KMS-11 (cell line): ENCODE results near the gene PNLDC1.

Source experiments
- H2AFZ ChIP-seq: fragments of 200-600 bp; sonication (generic); 2 replicates; pipeline ENCODE4 v1.6.1; 2016; ENCODE audit warnings: antibody characterized with exemption, mixed run types, low read depth
- H3K27ac ChIP-seq: fragments of 200-600 bp; sonication (generic); 2 replicates; pipeline ENCODE4 v1.6.1; 2016; ENCODE audit warnings: mild to moderate bottlenecking, mixed run types
- H3K27me3 ChIP-seq: fragments of 200-600 bp; sonication (generic); 2 replicates; pipeline ENCODE4 v1.6.1; 2017; ENCODE audit warnings: mild to moderate bottlenecking, low read depth, mixed run types, moderate library complexity; ENCODE audit not compliant: insufficient read depth
- H3K36me3 ChIP-seq: fragments of 200-600 bp; sonication (generic); 2 replicates; pipeline ENCODE4 v1.6.1; 2017; ENCODE audit warnings: mild to moderate bottlenecking, mixed run types; ENCODE audit not compliant: insufficient read depth
- H3K4me1 ChIP-seq: fragments of 200-600 bp; sonication (generic); 2 replicates; pipeline ENCODE4 v1.6.1; 2016; ENCODE audit warnings: mild to moderate bottlenecking, low read depth, mixed run types; ENCODE audit not compliant: poor library complexity, severe bottlenecking
- H3K4me2 ChIP-seq: fragments of 200-600 bp; sonication (generic); 2 replicates; pipeline ENCODE4 v1.7.0; 2016; ENCODE audit warnings: mild to moderate bottlenecking, mixed run types
- H3K4me3 ChIP-seq: fragments of 200-600 bp; sonication (generic); IDR thresholded peaks from 2 replicates; pipeline ENCODE4 v1.6.1; 2017; ENCODE audit warnings: low read depth, low read length, mixed read lengths; ENCODE audit not compliant: insufficient read depth
- H3K79me2 ChIP-seq: fragments of 200-600 bp; sonication (generic); 2 replicates; pipeline ENCODE4 v1.6.1; 2016; ENCODE audit warnings: low read depth, mixed run types; ENCODE audit not compliant: insufficient read depth
- H3K9ac ChIP-seq: fragments of 200-600 bp; sonication (generic); 2 replicates; pipeline ENCODE4 v1.6.1; 2016; ENCODE audit warnings: mild to moderate bottlenecking, mixed run types
- H4K20me1 ChIP-seq: fragments of 200-600 bp; sonication (generic); 2 replicates; pipeline ENCODE4 v1.6.1; 2016; ENCODE audit warnings: mild to moderate bottlenecking, mixed run types; ENCODE audit not compliant: insufficient read depth
- TF ChIP-seq, protein P1 (sequence below): fragments of 200-600 bp; sonication (generic); conservative IDR thresholded peaks from 2 replicates; pipeline ENCODE4 v1.6.1; 2017; ENCODE audit warnings: low read depth, mild to moderate bottlenecking, antibody characterized with exemption, low read length, moderate library complexity, mixed read lengths

The PNLDC1 gene

DNA sequence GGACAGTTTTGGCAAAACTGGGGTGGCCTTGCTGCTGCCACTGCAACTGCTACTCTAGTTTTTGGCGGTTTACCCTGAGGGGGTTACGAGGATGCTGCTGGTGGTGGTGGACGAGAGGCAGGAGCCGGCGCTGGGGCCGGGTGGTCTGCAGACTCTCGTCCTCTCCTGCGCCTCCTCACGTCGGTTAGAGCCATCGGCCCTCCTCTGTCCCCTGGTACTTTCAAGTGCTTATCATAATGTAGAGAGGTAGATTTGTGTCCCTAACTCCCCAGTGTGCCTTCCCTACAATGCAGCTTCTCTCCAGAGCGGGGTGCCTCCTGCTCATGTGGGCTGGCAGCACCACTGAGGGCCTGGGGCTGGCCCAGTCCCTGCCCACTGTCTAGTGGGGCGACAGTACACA is 25.9 kb downstream of the PNLDC1 start:
- Histone ChIP-seq H3K36me3 (no peaks in the 10 kb centered on the region), H3K4me1 (no peaks in the 10 kb centered on the region), H3K27ac (no peak overlapping the region), H2AFZ (no peak overlapping the region), H3K27me3 (no peaks in the 10 kb centered on the region), H3K4me2 (no peak overlapping the region), H3K4me3 (no peak overlapping the region), H4K20me1 (no peaks in the 10 kb centered on the region), H3K9ac (no peak overlapping the region), H3K79me2 (no peaks in the 10 kb centered on the region)
- TF ChIP-seq, protein P1, sequence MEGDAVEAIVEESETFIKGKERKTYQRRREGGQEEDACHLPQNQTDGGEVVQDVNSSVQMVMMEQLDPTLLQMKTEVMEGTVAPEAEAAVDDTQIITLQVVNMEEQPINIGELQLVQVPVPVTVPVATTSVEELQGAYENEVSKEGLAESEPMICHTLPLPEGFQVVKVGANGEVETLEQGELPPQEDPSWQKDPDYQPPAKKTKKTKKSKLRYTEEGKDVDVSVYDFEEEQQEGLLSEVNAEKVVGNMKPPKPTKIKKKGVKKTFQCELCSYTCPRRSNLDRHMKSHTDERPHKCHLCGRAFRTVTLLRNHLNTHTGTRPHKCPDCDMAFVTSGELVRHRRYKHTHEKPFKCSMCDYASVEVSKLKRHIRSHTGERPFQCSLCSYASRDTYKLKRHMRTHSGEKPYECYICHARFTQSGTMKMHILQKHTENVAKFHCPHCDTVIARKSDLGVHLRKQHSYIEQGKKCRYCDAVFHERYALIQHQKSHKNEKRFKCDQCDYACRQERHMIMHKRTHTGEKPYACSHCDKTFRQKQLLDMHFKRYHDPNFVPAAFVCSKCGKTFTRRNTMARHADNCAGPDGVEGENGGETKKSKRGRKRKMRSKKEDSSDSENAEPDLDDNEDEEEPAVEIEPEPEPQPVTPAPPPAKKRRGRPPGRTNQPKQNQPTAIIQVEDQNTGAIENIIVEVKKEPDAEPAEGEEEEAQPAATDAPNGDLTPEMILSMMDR, result no peak

DNA sequence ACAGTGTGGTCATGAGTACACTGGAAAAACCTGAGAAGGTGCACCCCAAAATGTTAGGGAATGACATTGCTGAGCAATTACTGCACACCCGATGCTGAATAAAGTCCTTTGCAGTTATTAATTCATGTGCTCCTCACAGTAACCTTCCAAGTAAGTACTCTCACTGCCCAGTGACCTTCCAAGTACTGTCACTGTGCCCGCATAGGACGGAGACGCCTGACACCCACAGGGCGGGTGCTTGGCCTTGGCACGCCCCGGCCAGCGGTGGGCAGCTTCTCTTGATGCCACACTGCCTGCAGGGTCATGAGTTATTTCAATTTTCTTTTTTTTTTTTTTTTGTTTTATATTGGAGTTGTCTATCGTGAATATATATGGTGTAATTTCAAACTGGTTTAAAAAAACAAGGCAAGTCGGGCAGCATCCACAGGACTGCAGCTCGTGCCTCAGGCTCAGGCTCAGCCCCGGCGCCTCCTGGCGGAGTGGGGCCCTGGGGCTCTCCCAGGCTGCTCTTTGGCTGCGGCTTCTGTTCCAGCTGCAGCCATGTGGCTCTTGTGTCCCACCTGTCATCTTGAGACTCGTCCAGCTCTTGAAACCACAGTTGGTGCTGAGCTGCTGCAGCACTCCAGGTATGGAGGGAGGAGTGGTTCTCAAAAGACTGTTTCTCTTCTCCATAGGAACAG is 27.0 kb downstream of the PNLDC1 start:
- Histone ChIP-seq H2AFZ (no peak overlapping the region), H3K79me2 (no peaks in the 10 kb centered on the region), H3K4me2 (no peak overlapping the region), H3K27ac (no peak overlapping the region), H3K27me3 (no peaks in the 10 kb centered on the region), H4K20me1 (no peaks in the 10 kb centered on the region), H3K4me1 (no peaks in the 10 kb centered on the region), H3K4me3 (no peak overlapping the region), H3K9ac (no peak overlapping the region), H3K36me3 (no peaks in the 10 kb centered on the region)
- TF ChIP-seq, protein P1, result no peak

DNA sequence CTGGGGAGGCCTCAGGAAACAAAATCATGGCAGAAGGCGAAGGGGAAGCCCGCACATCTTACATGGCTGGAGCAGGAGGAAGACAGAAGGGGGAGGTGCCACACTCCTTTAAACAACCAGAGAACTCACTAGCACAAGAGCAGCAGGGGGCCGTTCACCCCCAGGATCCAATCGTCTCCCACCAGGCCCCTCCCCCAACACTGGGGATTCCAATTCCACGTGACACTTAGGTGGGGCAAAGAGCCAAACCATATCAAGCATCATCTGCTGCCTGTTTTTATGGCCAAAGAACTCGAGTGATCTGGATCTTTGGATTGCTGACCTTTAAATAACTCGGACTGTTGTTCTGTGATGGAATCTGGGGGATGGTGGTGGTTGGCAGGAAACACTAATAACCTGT is 28.0 kb downstream of the PNLDC1 start:
- no peaks in the 10 kb centered on the region for H4K20me1 ChIP-seq
- H3K36me3 ChIP-seq, result no peaks in the 10 kb centered on the region
- no peaks in the 10 kb centered on the region for H3K27me3 ChIP-seq
- H3K9ac ChIP-seq, result no peak overlapping the region
- H3K4me3 ChIP-seq, result no peak overlapping the region
- no peak overlapping the region for H2AFZ ChIP-seq
- H3K79me2 ChIP-seq, result no peaks in the 10 kb centered on the region
- no peak overlapping the region for H3K4me2 ChIP-seq
- TF ChIP-seq, protein P1, result no peak
- H3K27ac ChIP-seq, result no peak overlapping the region
- H3K4me1 ChIP-seq, result no peaks in the 10 kb centered on the region

DNA sequence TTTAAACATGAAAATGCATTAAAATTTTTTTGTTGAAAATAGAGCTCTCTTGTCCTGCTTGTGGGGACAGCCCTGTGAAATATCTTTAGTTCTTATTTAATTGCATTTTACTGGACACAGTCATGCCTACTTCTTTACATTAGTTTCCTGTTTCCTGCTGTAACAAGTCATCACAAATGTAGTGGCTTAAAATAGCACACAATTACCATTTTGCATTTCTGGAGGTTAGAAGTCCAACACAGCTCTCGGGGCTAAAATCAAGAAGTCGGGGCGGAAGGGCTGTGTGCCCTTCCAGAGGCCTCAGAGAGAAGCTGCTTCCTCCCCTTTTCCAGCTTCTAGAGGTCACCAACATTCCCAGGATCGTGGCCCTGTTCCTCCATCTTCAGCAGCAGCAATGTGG is 29.4 kb downstream of the PNLDC1 start:
- no peaks in the 10 kb centered on the region for H3K27me3 ChIP-seq
- no peak overlapping the region for H3K27ac ChIP-seq
- H3K9ac ChIP-seq, result no peak overlapping the region
- H3K4me3 ChIP-seq, result no peak overlapping the region
- no peaks in the 10 kb centered on the region for H4K20me1 ChIP-seq
- no peaks in the 10 kb centered on the region for H3K36me3 ChIP-seq
- H2AFZ ChIP-seq, result no peak overlapping the region
- H3K79me2 ChIP-seq, result no peaks in the 10 kb centered on the region
- no peaks in the 10 kb centered on the region for H3K4me1 ChIP-seq
- H3K4me2 ChIP-seq, result no peak overlapping the region
- TF ChIP-seq, protein P1, result no peak
